ENCODE measurements around the gene PPCS. TPM values are rescaled to one million over a fixed set of nuclear protein-coding genes. Genes with fewer than 3 reads are reported as not detected.

Gene PPCS
- total and polyA plus RNA-seq, 2 of the 4 experiments (the other 2 are of a cell fraction), result 8.2 to 18.9 TPM

DNA sequence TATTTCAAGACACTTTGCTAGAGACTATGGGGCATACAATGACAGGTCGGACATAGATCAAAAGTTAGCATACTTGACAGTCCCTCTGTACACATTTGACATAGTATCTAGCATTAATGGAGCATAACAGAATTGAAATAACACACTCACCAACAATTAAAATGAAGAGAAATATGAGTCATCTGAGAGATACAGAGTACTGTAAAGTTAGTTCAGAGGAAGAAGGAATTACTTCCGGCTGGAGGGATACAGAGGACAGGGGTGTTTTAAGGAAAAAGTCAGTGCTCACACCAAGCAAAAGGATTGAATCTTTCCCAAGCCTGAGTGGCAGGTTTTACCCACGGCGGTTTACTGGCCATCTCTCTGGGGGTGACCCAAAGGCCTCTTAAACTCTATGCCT is 3.0 kb upstream of the PPCS start:
- dilution Hi-C loops (cut with HindIII; ENCODE audit: low sequenced_read_pairs, unreplicated experiment) (no loop called here), intact Hi-C loops (cut with micrococcal nuclease) (no loop called here), in situ Hi-C loops (cut with MboI; ENCODE audit: low sequenced_read_pairs) (no loop called here)
- H2BK120ac ChIP-seq (ENCODE audit: low read depth, low read length), result no peak overlapping the region
- no peak overlapping the region for H4K8ac ChIP-seq (ENCODE audit: low read depth in 2 of 2, low read length in 2 of 2)
- H3K9me3 ChIP-seq (ENCODE audit: control insufficient read depth, insufficient read depth, low read length), result 0 out of 2 replicates have a peak, but pooled peaks cover 2% of the 10 kb centered on the region
- no peak overlapping the region for H3K18ac ChIP-seq (ENCODE audit: low read depth, low read length)
- H3K4ac ChIP-seq (ENCODE audit: low read depth, low read length), result no peak overlapping the region
- DNase-seq (no peak), ATAC-seq (ENCODE audit: low read depth) (no peak)
- no peak overlapping the region for H3K4me2 ChIP-seq (ENCODE audit: low read depth, low read length)
- peaks cover 7 to 16% of the 10 kb centered on the region in 2 experiments for H3K79me1 ChIP-seq (ENCODE audit: low read depth in 1 of 2, low read length in 2 of 2)
- ChIA-PET CTCF (no interaction called here), POLR2A (ENCODE audit: unreplicated experiment) (no interaction called here)
- H2AFZ ChIP-seq (replicated peaks; ENCODE audit: low read length, poor library complexity), result no peak overlapping the region
- H3K27ac ChIP-seq (ENCODE audit: insufficient read depth, low read length), result no peak overlapping the region
- no peak overlapping the region for H2BK20ac ChIP-seq (ENCODE audit: low read depth, low read length)
- no TSS peak for BruUV-seq (replicated peaks)
- H4K91ac ChIP-seq (ENCODE audit: insufficient read depth, low read depth, low read length), result no peak overlapping the region
- no peak overlapping the region for H3K4me3 ChIP-seq (ENCODE audit: insufficient read depth, low read depth, low read length)
- H4K5ac ChIP-seq (ENCODE audit: low read depth, low read length), result no peak overlapping the region
- no peak overlapping the region for H3K9ac ChIP-seq (ENCODE audit: low read depth, low read length)
- no peak for TF ChIP-seq FOS (IDR thresholded peaks at IDR 0.05; ENCODE audit: low read depth, low read length)
- H2BK5ac ChIP-seq (ENCODE audit: low read depth, low read length, poor library complexity, severe bottlenecking), result no peak overlapping the region
- no CpG with 5 or more reads among the region's 4 CpGs for WGBS, 2 experiments (ENCODE audit: extremely low coverage in 2 of 2, insufficient read length in 1 of 2)
- H3K36me3 ChIP-seq (ENCODE audit: control insufficient read depth, insufficient read depth, low read length), result no peaks in the 10 kb centered on the region
- no peak overlapping the region for H3K23ac ChIP-seq (ENCODE audit: low read depth, low read length)
- 0 out of 2 replicates have a peak, but pooled peaks cover 7% of the 10 kb centered on the region for H3K9me1 ChIP-seq (ENCODE audit: insufficient read depth, low read length)
- H4K20me1 ChIP-seq (ENCODE audit: insufficient read depth, low read length), result no peaks in the 10 kb centered on the region
- no peak overlapping the region for H3K14ac ChIP-seq (replicated peaks; ENCODE audit: low read depth, low read length)
- no peak overlapping the region for H2BK15ac ChIP-seq (ENCODE audit: low read depth, low read length)
- H3K56ac ChIP-seq (ENCODE audit: extremely low read depth, insufficient read depth, low read length), result no peak overlapping the region
- no peaks in the 10 kb centered on the region; the same call in 1 of the 2 replicates for H3K27me3 ChIP-seq (ENCODE audit: control insufficient read depth, insufficient read depth, low read length)
- H3K4me1 ChIP-seq (ENCODE audit: control insufficient read depth, insufficient read depth, low read length), result peaks cover 5% of the 10 kb centered on the region
- H2AK5ac ChIP-seq (ENCODE audit: low read depth, low read length), result no peak overlapping the region
- H2AK9ac ChIP-seq (replicated peaks; ENCODE audit: low read depth, low read length, poor library complexity), result no peak overlapping the region

Data from IMR-90 (cell line).